SK-N-SH (cell line): Measurements from ENCODE around the gene PTPRJ. TPM values are rescaled to one million over a fixed set of nuclear protein-coding genes. Genes with fewer than 3 reads are reported as not detected.

ENCODE experiments used
- CTCF ChIA-PET: fragments of 300-600, 350-600 bp; formaldehyde crosslinking; extraction: SDS; loops from one replicate; lab custom pipeline; 2021; lab: Yijun Ruan, JAX
- POLR2A ChIA-PET: fragments of 350-600 bp; sonication (Branson Sonifier 250); formaldehyde crosslinking; extraction: SDS; loops from one replicate; lab custom pipeline; 2020; ENCODE audit warnings: antibody characterized with exemption, inconsistent platforms; lab: Yijun Ruan, JAX
- DNase-seq: peaks from one replicate; pipeline ENCODE4 v3.0.0; 2012
- H2AFZ ChIP-seq: fragments of 200-600 bp; sonication (generic); 2 replicates; pipeline ENCODE4 v1.8.1; 2016; ENCODE audit warnings: antibody characterized with exemption, mild to moderate bottlenecking, low read depth
- H3F3A ChIP-seq: fragments of 200-600 bp; sonication (generic); replicated peaks from 2 replicates; pipeline ENCODE3; 2016; ENCODE audit warnings: antibody characterized with exemption, mild to moderate bottlenecking; ENCODE audit not compliant: insufficient read depth
- H3K27ac ChIP-seq, 2 experiments: fragments of 200-500 bp in 1 of 2; fragments of 200-600 bp in 1 of 2; sonication (Bioruptor generic) in 1 of 2; sonication (generic), shearing (Covaris generic) in 1 of 2; 2 replicates each; pipeline versions ENCODE4 v1.5.1 to v1.6.1; 2014 to 2016; ENCODE audit warnings: low read depth in 2 of 2, inconsistent platforms in 1 of 2, low read length in 1 of 2, mild to moderate bottlenecking in 1 of 2, mixed read lengths in 1 of 2
- H3K27me3 ChIP-seq: fragments of 200-600 bp; sonication (generic), shearing (Covaris generic); 2 replicates; pipeline ENCODE4 v1.6.1; 2016; ENCODE audit warnings: mixed run types; ENCODE audit not compliant: insufficient read depth
- H3K36me3 ChIP-seq, 2 experiments: fragments of 200-500 bp in 1 of 2; fragments of 200-600 bp in 1 of 2; sonication (Bioruptor generic) in 1 of 2; sonication (generic) in 1 of 2; replicated peaks in 1 of 2; 2 replicates each; pipeline versions ENCODE3 to v1.5.1; 2014 to 2016; ENCODE audit warnings: low read length in 1 of 2, mild to moderate bottlenecking in 1 of 2; ENCODE audit not compliant: insufficient read depth in 2 of 2, control insufficient read depth in 1 of 2
- H3K4me1 ChIP-seq, 2 experiments: fragments of 200-500 bp in 1 of 2; fragments of 200-600 bp in 1 of 2; sonication (Bioruptor generic) in 1 of 2; sonication (generic), shearing (Covaris generic) in 1 of 2; 2 replicates each; pipeline versions ENCODE4 v1.5.1 to v1.6.1; 2014 to 2016; ENCODE audit warnings: low read depth in 1 of 2, low read length in 1 of 2, mixed run types in 1 of 2; ENCODE audit not compliant: insufficient read depth in 2 of 2, control insufficient read depth in 1 of 2
- H3K4me2 ChIP-seq: fragments of 200-600 bp; sonication (generic), shearing (Covaris generic); 2 replicates; pipeline ENCODE4 v1.6.1; 2017; ENCODE audit warnings: mixed run types
- H3K4me3 ChIP-seq, 2 experiments: fragments of 200-500 bp in 1 of 2; fragments of 200-600 bp in 1 of 2; sonication (Bioruptor generic) in 1 of 2; sonication (generic), shearing (Covaris generic) in 1 of 2; 2 replicates each; pipeline versions ENCODE4 v1.5.1 to v1.8.1; 2014 to 2016; ENCODE audit warnings: low read depth in 2 of 2, inconsistent platforms in 1 of 2, low read length in 1 of 2, mild to moderate bottlenecking in 1 of 2, mixed read lengths in 1 of 2, moderate library complexity in 1 of 2
- H3K79me2 ChIP-seq: fragments of 200-600 bp; sonication (generic); 2 replicates; pipeline ENCODE4 v1.8.1; 2017; ENCODE audit warnings: mild to moderate bottlenecking; ENCODE audit not compliant: insufficient read depth
- H3K9ac ChIP-seq: fragments of 200-600 bp; sonication (generic); 2 replicates; pipeline ENCODE4 v1.6.1; 2017; ENCODE audit warnings: mixed run types
- H3K9me2 ChIP-seq: fragments of 200-600 bp; sonication (generic); 2 replicates; pipeline ENCODE4 v1.6.1; 2017; ENCODE audit warnings: mixed run types
- H3K9me3 ChIP-seq: fragments of 200-600 bp; sonication (generic); 2 replicates; pipeline ENCODE4 v1.6.1; 2017; ENCODE audit warnings: mixed run types, mild to moderate bottlenecking, moderate library complexity
- H4K20me1 ChIP-seq: fragments of 200-600 bp; sonication (generic); 2 replicates; pipeline ENCODE4 v1.6.1; 2017; ENCODE audit warnings: mild to moderate bottlenecking, mixed run types; ENCODE audit not compliant: insufficient read depth
- CHD2 ChIP-seq: fragments of 150-350 bp; IDR thresholded peaks from 2 replicates; pipeline ENCODE4 v1.6.1; 2018; ENCODE audit warnings: low read length; ENCODE audit not compliant: partially characterized antibody
- CTCF ChIP-seq: fragments of 200-600 bp; sonication (generic); IDR thresholded peaks from 2 replicates; pipeline ENCODE4 v1.6.1; 2017; ENCODE audit warnings: antibody characterized with exemption, mild to moderate bottlenecking, moderate library complexity
- EZH2phosphoT487 ChIP-seq: fragments of 200-600 bp; sonication (generic); IDR thresholded peaks from 2 replicates; pipeline ENCODE4 v1.6.1; 2017; ENCODE audit warnings: low read depth, mixed run types, mild to moderate bottlenecking, antibody characterized with exemption, moderate library complexity, borderline replicate concordance
- FOSL2 ChIP-seq: IDR thresholded peaks from 2 replicates; pipeline ENCODE4 v1.4.0; 2012; ENCODE audit warnings: low read depth, mild to moderate bottlenecking, moderate library complexity, borderline replicate concordance
- FOXJ3 ChIP-seq: sonication (generic); formaldehyde crosslinking; IDR thresholded peaks from 2 replicates; pipeline ENCODE4 v1.5.1; 2020; ENCODE audit warnings: mild to moderate bottlenecking, missing genetic modification reagents
- FOXM1 ChIP-seq: IDR thresholded peaks from 2 replicates; pipeline ENCODE4 v1.4.0; 2012; ENCODE audit warnings: low read depth, mild to moderate bottlenecking
- GATA2 ChIP-seq: sonication (generic); formaldehyde crosslinking; IDR thresholded peaks from 2 replicates; pipeline ENCODE4 v1.5.0; 2020; ENCODE audit warnings: mild to moderate bottlenecking, missing genetic modification reagents
- NRF1 ChIP-seq: IDR thresholded peaks from 2 replicates; pipeline ENCODE4 v1.6.1; 2012; ENCODE audit warnings: low read depth, mild to moderate bottlenecking, low read length
- PBX3 ChIP-seq: IDR thresholded peaks from 2 replicates; pipeline ENCODE4; 2012
- RAD21 ChIP-seq: IDR thresholded peaks from 2 replicates; pipeline ENCODE4 v1.6.1; 2012; ENCODE audit warnings: mild to moderate bottlenecking, low read length
- REST ChIP-seq: IDR thresholded peaks from 2 replicates; pipeline ENCODE4 v1.6.1; 2012; ENCODE audit warnings: mild to moderate bottlenecking, low read depth, low read length, moderate library complexity
- SIN3A ChIP-seq: IDR thresholded peaks from 2 replicates; pipeline ENCODE4 v1.6.1; 2012; ENCODE audit warnings: low read depth, mild to moderate bottlenecking, low read length, moderate library complexity, borderline replicate concordance
- TAF1 ChIP-seq: IDR thresholded peaks from 2 replicates; pipeline ENCODE4 v1.6.1; 2012; ENCODE audit warnings: low read depth, mild to moderate bottlenecking, low read length, moderate library complexity, borderline replicate concordance
- USF2 ChIP-seq: fragments of 150-350 bp; IDR thresholded peaks from 2 replicates; pipeline ENCODE4 v1.6.1; 2017; ENCODE audit warnings: antibody characterized with exemption, low read length, low read depth, borderline replicate concordance
- YY1 ChIP-seq: IDR thresholded peaks from 2 replicates; pipeline ENCODE4 v1.4.0; 2012; ENCODE audit warnings: low read depth, mild to moderate bottlenecking
- ZBTB33 ChIP-seq: IDR thresholded peaks from 2 replicates; pipeline ENCODE4 v1.4.0; 2012; ENCODE audit warnings: low read depth, borderline replicate concordance
- WGBS: methylation state at CpG from one replicate; pipeline ENCODE4 v1.1.6; 2017; ENCODE audit warnings: low lambda C conversion rate; 5-methylcytosine and 5-hydroxymethylcytosine counted together
- polyA plus RNA-seq, 3 experiments: library from polyadenylated mRNA; depleted of rRNA; stranded (reverse); fragments of >200 nt; gene quantifications; 2 replicates each; pipeline ENCODE4 v1.2.3, GENCODE V29; 2012

The PTPRJ gene
- polyA plus RNA-seq, 1 of the 3 experiments (the other 2 are of a cell fraction): 4.5 TPM

- no peaks in the 10 kb centered on the region for H4K20me1 ChIP-seq
- TF ChIP-seq NRF1 (no peak), PBX3 (no peak), FOXJ3 (CRISPR knock-in tag) (no peak), ZBTB33 (no peak), FOXM1 (no peak), GATA2 (CRISPR knock-in tag) (no peak)
- TF ChIP-seq, all 33 proteins: peak for 0
- no peak for DNase-seq
- no peak overlapping the region for H3K4me2 ChIP-seq
- H3K36me3 ChIP-seq: peaks cover 24 to 44% of the 10 kb centered on the region in 2 experiments
- H3K9me2 ChIP-seq: no peaks in the 10 kb centered on the region
- no peaks in the 10 kb centered on the region for H3K9me3 ChIP-seq
- H2AFZ ChIP-seq: no peak overlapping the region
- peaks cover 2% of the 10 kb centered on the region; the same call in 1 of the 2 replicates for H3K79me2 ChIP-seq
- H3K27me3 ChIP-seq: no peaks in the 10 kb centered on the region
- WGBS: 92% methylated on average over 6 of the region's 6 CpGs
- POLR2A ChIA-PET: no interaction called here
- CTCF ChIA-PET: interaction anchor here (2.3 kb wide), 1 partner anchor 191 kb away, joined by 9 read pairs; no protein-coding TSS in a partner anchor
- H3K4me3 ChIP-seq: no peak overlapping the region
- no peak overlapping the region for H3K9ac ChIP-seq
- H3K27ac ChIP-seq: no peak overlapping the region
- H3K4me1 ChIP-seq: no peaks in the 10 kb centered on the region
- H3F3A ChIP-seq: no peaks in the 10 kb centered on the region
These were observed 145.5 kb downstream of the PTPRJ start for GRCh38 chr11:48125866-48126265.

GRCh38 chr11:48127521-48128183 lies 147.3 kb downstream of the PTPRJ start:
- H3K9ac ChIP-seq: no peak overlapping the region
- no peak overlapping the region for H3K4me3 ChIP-seq
- H3K27ac ChIP-seq: no peak overlapping the region
- WGBS: 92% methylated on average over 22 of the region's 22 CpGs
- no peaks in the 10 kb centered on the region for H3F3A ChIP-seq
- DNase-seq: no peak
- H3K4me1 ChIP-seq: no peaks in the 10 kb centered on the region
- no peaks in the 10 kb centered on the region for H3K27me3 ChIP-seq
- peaks cover 2% of the 10 kb centered on the region; the same call in 1 of the 2 replicates for H3K79me2 ChIP-seq
- H3K9me3 ChIP-seq: no peaks in the 10 kb centered on the region
- ChIA-PET CTCF (no interaction called here), POLR2A (no interaction called here)
- no peak overlapping the region for H2AFZ ChIP-seq
- H3K9me2 ChIP-seq: no peaks in the 10 kb centered on the region
- H3K4me2 ChIP-seq: no peak overlapping the region
- no peaks in the 10 kb centered on the region for H4K20me1 ChIP-seq
- H3K36me3 ChIP-seq: peaks cover 24 to 39% of the 10 kb centered on the region in 2 experiments
- TF ChIP-seq RAD21 (no peak), FOSL2 (no peak), CHD2 (no peak), TAF1 (no peak), USF2 (no peak), EZH2phosphoT487 (no peak), YY1 (no peak), REST (no peak), CTCF (no peak), SIN3A (no peak)
